ENCODE measurements around the gene FBLN5. TPM values are rescaled to one million over a fixed set of nuclear protein-coding genes. Genes with fewer than 3 reads are reported as not detected.
A peak's percentile ranks its signal among the peaks of the same experiment; 100 is the strongest.

Gene FBLN5
- polyA plus RNA-seq, 1 of the 3 experiments (the other 2 are of a cell fraction) = 39.8 TPM

GRCh38 chr14:91983588-91983987, 36.1 kb upstream of the FBLN5 start (continued):
- TF ChIP-seq YY1 (IDR thresholded peaks at IDR 0.05; ENCODE audit: low read depth) (no peak), IRF3 (IDR thresholded peaks at IDR 0.05; ENCODE audit: low read depth, low read length) (no peak), MEF2A (IDR thresholded peaks at IDR 0.05; ENCODE audit: borderline replicate concordance, low read depth) (no peak), ZBTB33 (IDR thresholded peaks at IDR 0.05; ENCODE audit: borderline replicate concordance, low read depth) (no peak), REST (IDR thresholded peaks at IDR 0.05; ENCODE audit: low read depth, low read length) (no peak), SMC3 (IDR thresholded peaks at IDR 0.05; ENCODE audit: low read depth, low read length) (no peak), PBX3 (IDR thresholded peaks at IDR 0.05) (peak; percentile 59)

GRCh38 chr14:91980157-91980556, 32.7 kb upstream of the FBLN5 start:
- peaks cover 0 to 19% of the 10 kb centered on the region in 2 experiments for H3K4me1 ChIP-seq (ENCODE audit: control insufficient read depth in 1 of 2, insufficient read depth in 2 of 2, low read depth in 1 of 2, low read length in 1 of 2)
- peaks cover 30% of the 10 kb centered on the region for H3F3A ChIP-seq (replicated peaks; ENCODE audit: insufficient read depth)
- no peak for DNase-seq
- no peak overlapping the region for H3K4me3 ChIP-seq (ENCODE audit: low read depth in 2 of 2, low read length in 1 of 2)
- no peaks in the 10 kb centered on the region for H3K27me3 ChIP-seq (ENCODE audit: insufficient read depth)
- no peak overlapping the region for H3K9ac ChIP-seq
- H3K79me2 ChIP-seq (ENCODE audit: insufficient read depth) = peaks cover 33% of the 10 kb centered on the region; the same call in 1 of the 2 replicates
- H3K36me3 ChIP-seq (replicated peaks in 1 of 2; ENCODE audit: control insufficient read depth in 1 of 2, insufficient read depth in 2 of 2, low read length in 1 of 2) = peaks cover 9 to 37% of the 10 kb centered on the region in 2 experiments
- peak overlapping the region; percentile 59 to 83; a peak in 3 of 4 replicates for H3K27ac ChIP-seq (ENCODE audit: low read depth in 2 of 2, low read length in 1 of 2)
- no peaks in the 10 kb centered on the region for H3K9me2 ChIP-seq
- no peak overlapping the region for H2AFZ ChIP-seq (ENCODE audit: low read depth)
- POLR2A ChIA-PET = no interaction called here
- no peaks in the 10 kb centered on the region for H3K9me3 ChIP-seq
- no peak overlapping the region for H3K4me2 ChIP-seq
- CTCF ChIA-PET = no interaction called here
- no peaks in the 10 kb centered on the region for H4K20me1 ChIP-seq (ENCODE audit: insufficient read depth)
- TF ChIP-seq SIN3A (IDR thresholded peaks at IDR 0.05; ENCODE audit: borderline replicate concordance, low read depth, low read length) (no peak), FOSL2 (IDR thresholded peaks at IDR 0.05; ENCODE audit: borderline replicate concordance, low read depth) (peak; percentile 96), CTCF (IDR thresholded peaks at IDR 0.05) (no peak), JUND (IDR thresholded peaks at IDR 0.05) (peak; percentile 89), PBX3 (IDR thresholded peaks at IDR 0.05) (peak; percentile 89), TEAD4 (IDR thresholded peaks at IDR 0.05; ENCODE audit: borderline replicate concordance, insufficient read depth) (peak; percentile 24; the same call in 1 of the 2 replicates), ZBTB33 (IDR thresholded peaks at IDR 0.05; ENCODE audit: borderline replicate concordance, low read depth) (0 out of 2 replicates have a peak, but pooled peaks have one; percentile 24), MEF2A (IDR thresholded peaks at IDR 0.05; ENCODE audit: borderline replicate concordance, low read depth) (no peak), EP300 (IDR thresholded peaks at IDR 0.05; ENCODE audit: borderline replicate concordance in 1 of 2, low read depth in 1 of 2, low read length in 1 of 2) (peak in 1 of 2 experiments; percentile 74; a peak in 1 of 4 replicates), MXI1 (IDR thresholded peaks at IDR 0.05; ENCODE audit: low read depth, low read length) (no peak), IRF3 (IDR thresholded peaks at IDR 0.05; ENCODE audit: low read depth, low read length) (no peak)
